ENCODE measurements around the gene TBC1D28.
"Not testable (repeated sequence)": the region's sequence is repeated elsewhere in the genome, so short reads cannot be mapped to it uniquely, and the experiment has no call there.

Gene TBC1D28

GRCh38 chr17:18613016-18613415 lies 31.2 kb downstream of the TBC1D28 start:
- DNase-seq (ENCODE audit: low read depth), result not testable (repeated sequence)

GRCh38 chr17:18593138-18593537 lies 51.1 kb downstream of the TBC1D28 start:
- not testable (repeated sequence) for DNase-seq (ENCODE audit: low read depth)

Data from fibroblast of the conjunctiva (primary cell).